Glutamatergic neuron (in vitro differentiated cells): ENCODE results near the gene MYL6. TPM values are rescaled to one million over a fixed set of nuclear protein-coding genes. Genes with fewer than 3 reads are reported as not detected.

Source experiments
- DNase-seq: peaks from one replicate; pipeline ENCODE4 v3.0.0; 2022
- H3K27ac Mint-ChIP-seq: one replicate; pipeline ENCODE4 v1.8.0; 2020; ENCODE audit warnings: mild to moderate bottlenecking, mixed read lengths, inconsistent platforms; ENCODE audit not compliant: unreplicated experiment
- H3K27me3 Mint-ChIP-seq: one replicate; pipeline ENCODE4 v1.8.0; 2020; ENCODE audit warnings: mild to moderate bottlenecking, moderate library complexity, mixed read lengths, inconsistent platforms; ENCODE audit not compliant: unreplicated experiment
- H3K36me3 Mint-ChIP-seq: one replicate; pipeline ENCODE4 v1.8.0; 2020; ENCODE audit warnings: mild to moderate bottlenecking, mixed read lengths, inconsistent platforms; ENCODE audit not compliant: unreplicated experiment
- H3K4me1 Mint-ChIP-seq: one replicate; pipeline ENCODE4 v1.8.0; 2020; ENCODE audit warnings: mild to moderate bottlenecking, low read depth, mixed read lengths, inconsistent platforms; ENCODE audit not compliant: unreplicated experiment
- H3K4me3 Mint-ChIP-seq: one replicate; pipeline ENCODE4 v1.8.0; 2020; ENCODE audit warnings: mild to moderate bottlenecking, mixed read lengths, inconsistent platforms; ENCODE audit not compliant: unreplicated experiment
- H3K9me3 Mint-ChIP-seq: one replicate; pipeline ENCODE4 v1.8.0; 2020; ENCODE audit warnings: mild to moderate bottlenecking, moderate library complexity, mixed read lengths, inconsistent platforms; ENCODE audit not compliant: unreplicated experiment
- CTCF ChIP-seq: fragments of 200-600 bp; sonication (generic); IDR thresholded peaks from one replicate; pipeline ENCODE4 v1.5.0; 2021; ENCODE audit not compliant: partially characterized antibody, unreplicated experiment
- total RNA-seq: library from RNA; stranded (reverse); fragmentation: NEBNext Ultra II Directional; extraction: Animal tissue kit (Norgen Biotek cat#: 25700); gene quantifications from one replicate; pipeline ENCODE4 v1.2.1, GENCODE V29; 2021; ENCODE audit not compliant: unreplicated experiment

The MYL6 gene
- total RNA-seq, 1 donor from 2014 or later, result 2,223 TPM

- Mint-ChIP-seq H3K9me3 (peaks cover 12% of the 10 kb centered on the region), H3K27ac (peak overlapping the region; percentile 95), H3K4me3 (peak overlapping the region; percentile 99), H3K36me3 (no peaks in the 10 kb centered on the region), H3K27me3 (peaks cover 14% of the 10 kb centered on the region), H3K4me1 (peaks cover 15% of the 10 kb centered on the region)
- no peak for DNase-seq
- no peak for TF ChIP-seq CTCF
These were observed 30.7 kb upstream of the MYL6 start for GRCh38 chr12:56127485-56127887.

- TF ChIP-seq CTCF, result no peak
- Mint-ChIP-seq H3K27me3 (peaks cover 15% of the 10 kb centered on the region), H3K9me3 (peaks cover 12% of the 10 kb centered on the region), H3K27ac (peak within 1 kb of the TSS; percentile 95), H3K4me1 (peaks cover 15% of the 10 kb centered on the region), H3K36me3 (no peaks in the 10 kb centered on the region), H3K4me3 (peak within 1 kb of the TSS; percentile 99)
- DNase-seq, result peak; percentile 93
These were observed 30.1 kb upstream of the MYL6 start, which contains the start of gene ESYT1 for GRCh38 chr12:56127888-56128669. ESYT1 (plus strand) TSS chr12:56128267; CDS start chr12:56128320, 53 bp downstream.

DNA sequence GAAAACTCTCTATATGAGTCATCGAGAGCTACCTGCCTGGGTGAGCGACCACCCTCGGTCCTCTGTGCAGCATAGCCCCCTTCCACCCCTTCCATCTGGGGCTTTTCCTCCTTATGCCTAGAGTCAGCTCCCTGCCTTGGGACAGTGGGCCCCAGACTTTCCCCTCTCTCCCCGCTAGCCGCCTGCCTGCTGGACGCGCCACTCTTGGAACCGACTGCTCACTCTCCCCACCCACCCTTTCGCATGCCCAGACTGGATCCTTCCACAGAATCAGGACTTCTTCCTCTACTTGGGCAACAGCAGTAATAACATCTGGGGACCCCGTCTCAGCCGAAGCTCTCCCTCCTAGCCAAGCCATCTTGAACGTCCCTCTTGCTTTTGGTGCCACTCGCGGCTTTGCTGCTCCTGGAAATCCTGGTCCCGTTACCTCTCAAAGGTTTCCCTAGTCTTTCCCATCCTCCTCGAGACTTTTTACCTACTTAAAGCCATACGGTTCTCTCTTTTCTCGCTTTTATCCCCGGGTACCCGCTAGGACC is 29.4 kb upstream of the MYL6 start:
- peak; percentile 31 for DNase-seq

DNA sequence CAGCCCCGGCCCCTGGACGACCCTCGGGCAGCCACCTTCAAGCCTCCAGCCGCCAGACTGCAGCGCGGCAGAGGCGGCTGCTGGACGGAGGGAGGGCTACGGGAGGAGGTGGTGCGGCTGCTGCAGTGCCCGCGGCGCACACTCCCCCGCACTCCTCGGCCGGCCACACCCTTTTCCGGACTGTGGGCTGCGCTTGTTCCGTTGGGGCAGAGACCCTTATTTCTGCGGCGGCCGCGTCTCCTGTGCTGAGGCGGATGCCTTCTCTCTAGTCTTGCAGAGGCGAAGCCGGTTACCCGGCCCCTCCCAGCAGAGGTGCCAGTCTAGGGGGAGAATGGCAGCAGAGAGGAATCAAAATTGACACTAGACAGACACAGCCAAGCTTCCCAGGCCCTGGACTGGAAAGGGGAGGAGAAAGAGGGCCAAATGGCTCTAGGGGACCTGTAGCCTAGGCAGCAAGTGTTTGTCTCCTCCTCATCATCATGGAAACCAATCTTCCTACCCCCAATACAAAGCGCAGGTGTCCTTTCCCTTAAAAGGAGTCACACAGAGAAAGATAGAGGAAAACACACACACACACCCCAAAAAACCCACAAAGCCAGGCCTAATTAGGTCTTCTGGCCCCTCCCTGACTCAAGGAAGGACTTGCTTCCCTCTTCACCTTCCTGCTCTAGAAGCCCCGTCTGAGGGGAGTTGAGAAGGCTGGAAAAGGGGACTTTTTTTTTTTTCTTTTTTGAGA is 28.8 kb upstream of the MYL6 start:
- peaks cover 15% of the 10 kb centered on the region for H3K4me1 Mint-ChIP-seq
- H3K27ac Mint-ChIP-seq, result peak overlapping the region; percentile 95
- no peaks in the 10 kb centered on the region for H3K36me3 Mint-ChIP-seq
- H3K27me3 Mint-ChIP-seq, result peaks cover 15% of the 10 kb centered on the region
- peak overlapping the region; percentile 99 for H3K4me3 Mint-ChIP-seq
- peak; percentile 70 for DNase-seq
- TF ChIP-seq CTCF, result no peak
- peaks cover 12% of the 10 kb centered on the region for H3K9me3 Mint-ChIP-seq

More for the DNA sequence above, 29.4 kb upstream of the MYL6 start:
- Mint-ChIP-seq H3K27me3 (peaks cover 15% of the 10 kb centered on the region), H3K9me3 (peaks cover 12% of the 10 kb centered on the region), H3K4me3 (peak overlapping the region; percentile 99), H3K4me1 (peaks cover 15% of the 10 kb centered on the region), H3K36me3 (no peaks in the 10 kb centered on the region), H3K27ac (peak overlapping the region; percentile 95)
- TF ChIP-seq CTCF, result no peak
